GM12878 (cell line): ENCODE data around the gene MEIS2. TPM values are rescaled to one million over a fixed set of nuclear protein-coding genes. Genes with fewer than 3 reads are reported as not detected.

Experiments
- ATAC-seq: fragments of 200-7000 bp; cut with Tn5 transposase; 3 replicates; pipeline ENCODE4 v1.9.1; 2020; ENCODE audit warnings: mild to moderate bottlenecking, moderate library complexity
- BruUV-seq: library from RNA; stranded (reverse); fragments of 400-500 nt; replicated peaks from 2 replicates; lab custom pipeline; 2021; lab: Mats Ljungman, UMichigan
- CTCF ChIA-PET: fragments of 300-600 bp; sonication (Branson Sonifier 250); formaldehyde crosslinking; extraction: SDS; loops from one replicate; lab custom pipeline; 2021; ENCODE audit warnings: inconsistent platforms; lab: Yijun Ruan, JAX
- POLR2A ChIA-PET: fragments of 350-600 bp; formaldehyde crosslinking; extraction: SDS; loops from one replicate; lab custom pipeline; 2021; ENCODE audit warnings: inconsistent platforms; lab: Charles Lee
- RAD21 ChIA-PET: fragments of 300-600 bp; sonication (Branson Sonifier 250); formaldehyde crosslinking; loops from one replicate; lab custom pipeline; 2023; ENCODE audit warnings: antibody characterized with exemption; ENCODE audit not compliant: unreplicated experiment; lab: Charles Lee
- SMC1A ChIA-PET: fragments of 300-600 bp; sonication (Branson Sonifier 250); formaldehyde crosslinking; loops from one replicate; lab custom pipeline; 2023; ENCODE audit not compliant: unreplicated experiment, uncharacterized antibody; lab: Charles Lee
- DNase-seq: peaks from one replicate; pipeline ENCODE4 v3.0.0-alpha.2; 2011; ENCODE audit warnings: low read depth, low spot score
- FAIRE-seq: peaks from 3 replicates; lab custom pipeline; 2011; peaks lifted over from hg19 to GRCh38; lab: Jason Lieb, UNC
- H2AFZ ChIP-seq: 2 replicates; pipeline ENCODE4 v1.6.0; 2011; ENCODE audit warnings: low read depth, low read length, control low read depth; ENCODE audit not compliant: control insufficient read depth
- H3K27ac ChIP-seq: 2 replicates; pipeline ENCODE4 v1.5.1; 2011; ENCODE audit warnings: control low read depth; ENCODE audit not compliant: control insufficient read depth, insufficient read depth
- H3K27me3 ChIP-seq, 2 experiments: replicated peaks in 1 of 2; 2 replicates each; pipeline versions ENCODE4 v1.6.0 to v1.6.1; 2011; ENCODE audit warnings: low read length in 1 of 2; ENCODE audit not compliant: control insufficient read depth in 2 of 2, insufficient read depth in 2 of 2
- H3K36me3 ChIP-seq, 2 experiments: 2 replicates each; pipeline ENCODE4 v1.5.1; 2011; ENCODE audit warnings: low read length in 1 of 2; ENCODE audit not compliant: control insufficient read depth in 2 of 2, insufficient read depth in 2 of 2
- H3K4me1 ChIP-seq: 2 replicates; pipeline ENCODE4 v1.6.1; 2011; ENCODE audit warnings: mild to moderate bottlenecking, low read length, moderate library complexity, mixed read lengths; ENCODE audit not compliant: control insufficient read depth, insufficient read depth
- H3K4me2 ChIP-seq: 2 replicates; pipeline ENCODE4 v1.6.0; 2011; ENCODE audit warnings: control low read depth; ENCODE audit not compliant: control insufficient read depth, insufficient read depth
- H3K4me3 ChIP-seq: fragments of 200-600 bp; sonication (generic); 2 replicates; pipeline ENCODE4 v1.5.1; 2016
- H3K79me2 ChIP-seq: 2 replicates; pipeline ENCODE4 v1.6.0; 2011; ENCODE audit warnings: low read length; ENCODE audit not compliant: control insufficient read depth, insufficient read depth
- H3K9ac ChIP-seq: 2 replicates; pipeline ENCODE4 v1.8.0; 2011; ENCODE audit warnings: low read length, control low read depth, mixed read lengths; ENCODE audit not compliant: control insufficient read depth, insufficient read depth
- H3K9me3 ChIP-seq: replicated peaks from 3 replicates; pipeline ENCODE4 v1.5.1; 2011; ENCODE audit warnings: mild to moderate bottlenecking, low read length; ENCODE audit not compliant: control insufficient read depth, insufficient read depth
- H4K20me1 ChIP-seq: 2 replicates; pipeline ENCODE4 v1.6.0; 2011; ENCODE audit not compliant: control insufficient read depth, insufficient read depth
- BMI1 ChIP-seq: fragments of 450-650 bp; IDR thresholded peaks from 2 replicates; pipeline ENCODE4 v1.6.1; 2016; ENCODE audit warnings: mild to moderate bottlenecking, moderate library complexity, borderline replicate concordance
- CEBPB ChIP-seq, 2 experiments: fragments of 150-350 bp in 1 of 2; IDR thresholded peaks; 2 replicates each; pipeline ENCODE4 v1.6.1; 2012 to 2014; ENCODE audit warnings: low read depth in 2 of 2, low read length in 2 of 2, borderline replicate concordance in 1 of 2, inconsistent platforms in 1 of 2
- ETV6 ChIP-seq, 2 experiments: fragments of 450-650 bp in 1 of 2; IDR thresholded peaks in 1 of 2; conservative IDR thresholded peaks in 1 of 2; 2 replicates each; pipeline ENCODE4 v1.6.1; 2014; ENCODE audit warnings: antibody characterized with exemption in 1 of 2, borderline replicate concordance in 1 of 2, low read depth in 1 of 2, mild to moderate bottlenecking in 1 of 2, moderate library complexity in 1 of 2
- HDAC2 ChIP-seq: fragments of 200-600 bp; sonication (generic); IDR thresholded peaks from 2 replicates; pipeline ENCODE4 v1.6.1; 2017
- HDAC6 ChIP-seq: fragments of 200-600 bp; sonication (generic); IDR thresholded peaks from one replicate; pipeline ENCODE4 v1.8.0; 2017; ENCODE audit warnings: antibody characterized with exemption; ENCODE audit not compliant: unreplicated experiment
- NFYB ChIP-seq: IDR thresholded peaks from 2 replicates; pipeline ENCODE4 v1.6.1; 2011; ENCODE audit warnings: low read depth, mild to moderate bottlenecking, low read length, improper control_type of control experiment, moderate library complexity; ENCODE audit not compliant: insufficient read depth
- NR2F1 ChIP-seq: fragments of 450-650 bp; conservative IDR thresholded peaks from 2 replicates; pipeline ENCODE4 v1.6.1; 2017; ENCODE audit warnings: mild to moderate bottlenecking
- POLR2AphosphoS5 ChIP-seq: IDR thresholded peaks from 2 replicates; pipeline ENCODE4 v1.6.1; 2011; ENCODE audit warnings: mild to moderate bottlenecking, low read length, inconsistent platforms
- SMC3 ChIP-seq: IDR thresholded peaks from 2 replicates; pipeline ENCODE4 v1.6.1; 2011; ENCODE audit warnings: low read length, improper control_type of control experiment, borderline replicate concordance
- SP1 ChIP-seq: IDR thresholded peaks from one replicate; pipeline ENCODE4 v1.6.1; 2011; ENCODE audit warnings: low read depth, low read length
- SREBF2 ChIP-seq: IDR thresholded peaks from 2 replicates; pipeline ENCODE4 v1.6.1; 2012; ENCODE audit warnings: mild to moderate bottlenecking, low read length
- TAF1 ChIP-seq: IDR thresholded peaks from 2 replicates; pipeline ENCODE4 v1.6.1; 2011; ENCODE audit warnings: mild to moderate bottlenecking, low read depth, low read length, borderline replicate concordance
- ZSCAN29 ChIP-seq: fragments of 450-650 bp; IDR thresholded peaks from 2 replicates; pipeline ENCODE4 v1.6.1; 2017; ENCODE audit warnings: mild to moderate bottlenecking, moderate library complexity
- WGBS: methylation state at CpG from one replicate; pipeline ENCODE4 v1.1.6; 2016; ENCODE audit warnings: low lambda C conversion rate; ENCODE audit not compliant: insufficient replicate concordance, insufficient coverage; ENCODE audit errors: missing lambda C conversion rate; 5-methylcytosine and 5-hydroxymethylcytosine counted together
- in situ Hi-C: fragments of 300-500 bp; cut with MboI; formaldehyde crosslinking; loops from 9 replicates; pipeline ENCODE4 v1.14.3; 2018; ENCODE audit warnings: mixed read lengths
- intact Hi-C: fragments of 100-400 bp; cut with micrococcal nuclease; formaldehyde crosslinking; loops from one replicate; pipeline ENCODE4 v1.14.2; 2022; ENCODE audit not compliant: unreplicated experiment
- polyA plus RNA-seq, 11 experiments: library from polyadenylated mRNA; depleted of rRNA in 4 of 11; unstranded in 6 of 11; stranded (reverse) in 5 of 11; fragments of >200 nt; fragmentation: Nextera tagmentation in 4 of 11; fragmentation: Illumina TruSeq in 1 of 11; extraction: Ambion mirVana in 4 of 11; extraction: Trizol in 1 of 11; gene quantifications; 1 replicate in 1 of 11; 2 replicates in 10 of 11; pipeline versions ENCODE4 v1.2.1 to v1.2.3, GENCODE V29; 2011 to 2016; ENCODE audit warnings: inconsistent platforms in 2 of 11, missing spikeins in 2 of 11, low read depth in 1 of 11
- total RNA-seq, 4 experiments: library from RNA; depleted of rRNA in 3 of 4; stranded (reverse); fragments of >200 nt in 3 of 4; fragmentation: Illumina TruSeq in 1 of 4; extraction: Trizol in 1 of 4; gene quantifications; 2 replicates each; pipeline versions ENCODE4 v1.2.1 to v1.2.3, GENCODE V29; 2013 to 2021
- TF ChIP-seq, protein P1 (sequence below): fragments of 450-650 bp; formaldehyde crosslinking; IDR thresholded peaks from 2 replicates; pipeline ENCODE4 v1.5.0; 2022; ENCODE audit warnings: mild to moderate bottlenecking, missing genetic modification characterization
- TF ChIP-seq, protein P2 (sequence below): fragments of 450-650 bp; IDR thresholded peaks from 2 replicates; pipeline ENCODE4 v1.6.1; 2016; ENCODE audit warnings: mild to moderate bottlenecking
- TF ChIP-seq, protein P3 (sequence below): fragments of 150-350 bp; IDR thresholded peaks from 2 replicates; pipeline ENCODE4 v1.6.1; 2014; ENCODE audit warnings: mild to moderate bottlenecking, low read depth, low read length
- TF ChIP-seq, protein P4 (sequence below), 3 experiments: IDR thresholded peaks in 2 of 3; conservative IDR thresholded peaks in 1 of 3; 2 replicates each; pipeline ENCODE4 v1.5.1; 2011; ENCODE audit warnings: low read depth in 3 of 3, low read length in 3 of 3, mild to moderate bottlenecking in 3 of 3, control low read depth in 2 of 3, moderate library complexity in 2 of 3, inconsistent platforms in 1 of 3, mixed read lengths in 1 of 3; ENCODE audit not compliant: control insufficient read depth in 2 of 3, insufficient read depth in 1 of 3; ENCODE audit errors: extremely low read depth in 1 of 3

MEIS2 gene
- total and polyA plus RNA-seq, 10 of the 15 experiments (the other 5 are each of a cell fraction or from before 2014, with no cell fraction given) = 9.2 to 54.0 (median 20.4) TPM

DNA sequence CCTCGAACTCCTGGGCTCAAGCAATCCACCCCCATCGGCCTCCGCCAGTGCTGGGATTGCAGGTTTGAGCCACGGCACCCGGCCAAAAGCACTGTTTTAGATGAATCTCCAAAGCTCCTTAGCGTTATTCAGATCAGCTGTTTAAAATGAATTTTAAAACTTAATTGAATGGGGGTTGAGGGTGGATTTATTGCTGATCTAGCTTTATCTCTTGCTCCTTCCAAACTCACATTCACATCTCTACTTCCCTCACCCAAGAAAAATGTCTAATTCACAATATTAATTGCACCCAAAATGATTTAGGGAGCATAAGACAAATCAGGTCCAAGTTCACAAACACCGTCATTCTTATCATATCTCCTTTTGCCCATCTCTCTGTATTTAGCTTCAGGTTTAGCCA, 89.8 kb downstream of the MEIS2 start:
- DNase-seq = no peak
- H3K9ac ChIP-seq = no peak overlapping the region
- ChIA-PET RAD21 (no interaction called here), CTCF (interaction anchor here (0.8 to 1.0 kb wide), 2 partner anchors 8 to 14 kb away, joined by 3 read pairs; no protein-coding TSS in a partner anchor), SMC1A (interaction anchor here (0.7 to 1.5 kb wide), 4 partner anchors 13 to 482 kb away, joined by 3 to 4 read pairs (median 4); no protein-coding TSS in a partner anchor), POLR2A (no interaction called here)
- TF ChIP-seq SP1 = no peak
- no peak for TF ChIP-seq NR2F1
- no peak for TF ChIP-seq ZSCAN29
- no peak for TF ChIP-seq HDAC2
- no peak for TF ChIP-seq NFYB
- TF ChIP-seq HDAC6 = no peak
- no peak for TF ChIP-seq CEBPB (IDR thresholded peaks at IDR 0.05; ENCODE audit: borderline replicate concordance in 1 of 2, low read depth in 2 of 2, low read length in 2 of 2)
- TF ChIP-seq, protein P1, sequence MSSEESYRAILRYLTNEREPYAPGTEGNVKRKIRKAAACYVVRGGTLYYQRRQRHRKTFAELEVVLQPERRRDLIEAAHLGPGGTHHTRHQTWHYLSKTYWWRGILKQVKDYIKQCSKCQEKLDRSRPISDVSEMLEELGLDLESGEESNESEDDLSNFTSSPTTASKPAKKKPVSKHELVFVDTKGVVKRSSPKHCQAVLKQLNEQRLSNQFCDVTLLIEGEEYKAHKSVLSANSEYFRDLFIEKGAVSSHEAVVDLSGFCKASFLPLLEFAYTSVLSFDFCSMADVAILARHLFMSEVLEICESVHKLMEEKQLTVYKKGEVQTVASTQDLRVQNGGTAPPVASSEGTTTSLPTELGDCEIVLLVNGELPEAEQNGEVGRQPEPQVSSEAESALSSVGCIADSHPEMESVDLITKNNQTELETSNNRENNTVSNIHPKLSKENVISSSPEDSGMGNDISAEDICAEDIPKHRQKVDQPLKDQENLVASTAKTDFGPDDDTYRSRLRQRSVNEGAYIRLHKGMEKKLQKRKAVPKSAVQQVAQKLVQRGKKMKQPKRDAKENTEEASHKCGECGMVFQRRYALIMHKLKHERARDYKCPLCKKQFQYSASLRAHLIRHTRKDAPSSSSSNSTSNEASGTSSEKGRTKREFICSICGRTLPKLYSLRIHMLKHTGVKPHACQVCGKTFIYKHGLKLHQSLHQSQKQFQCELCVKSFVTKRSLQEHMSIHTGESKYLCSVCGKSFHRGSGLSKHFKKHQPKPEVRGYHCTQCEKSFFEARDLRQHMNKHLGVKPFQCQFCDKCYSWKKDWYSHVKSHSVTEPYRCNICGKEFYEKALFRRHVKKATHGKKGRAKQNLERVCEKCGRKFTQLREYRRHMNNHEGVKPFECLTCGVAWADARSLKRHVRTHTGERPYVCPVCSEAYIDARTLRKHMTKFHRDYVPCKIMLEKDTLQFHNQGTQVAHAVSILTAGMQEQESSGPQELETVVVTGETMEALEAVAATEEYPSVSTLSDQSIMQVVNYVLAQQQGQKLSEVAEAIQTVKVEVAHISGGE = no peak
- TF ChIP-seq, protein P2, sequence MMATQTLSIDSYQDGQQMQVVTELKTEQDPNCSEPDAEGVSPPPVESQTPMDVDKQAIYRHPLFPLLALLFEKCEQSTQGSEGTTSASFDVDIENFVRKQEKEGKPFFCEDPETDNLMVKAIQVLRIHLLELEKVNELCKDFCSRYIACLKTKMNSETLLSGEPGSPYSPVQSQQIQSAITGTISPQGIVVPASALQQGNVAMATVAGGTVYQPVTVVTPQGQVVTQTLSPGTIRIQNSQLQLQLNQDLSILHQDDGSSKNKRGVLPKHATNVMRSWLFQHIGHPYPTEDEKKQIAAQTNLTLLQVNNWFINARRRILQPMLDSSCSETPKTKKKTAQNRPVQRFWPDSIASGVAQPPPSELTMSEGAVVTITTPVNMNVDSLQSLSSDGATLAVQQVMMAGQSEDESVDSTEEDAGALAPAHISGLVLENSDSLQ = no peak
- TF ChIP-seq, protein P3, sequence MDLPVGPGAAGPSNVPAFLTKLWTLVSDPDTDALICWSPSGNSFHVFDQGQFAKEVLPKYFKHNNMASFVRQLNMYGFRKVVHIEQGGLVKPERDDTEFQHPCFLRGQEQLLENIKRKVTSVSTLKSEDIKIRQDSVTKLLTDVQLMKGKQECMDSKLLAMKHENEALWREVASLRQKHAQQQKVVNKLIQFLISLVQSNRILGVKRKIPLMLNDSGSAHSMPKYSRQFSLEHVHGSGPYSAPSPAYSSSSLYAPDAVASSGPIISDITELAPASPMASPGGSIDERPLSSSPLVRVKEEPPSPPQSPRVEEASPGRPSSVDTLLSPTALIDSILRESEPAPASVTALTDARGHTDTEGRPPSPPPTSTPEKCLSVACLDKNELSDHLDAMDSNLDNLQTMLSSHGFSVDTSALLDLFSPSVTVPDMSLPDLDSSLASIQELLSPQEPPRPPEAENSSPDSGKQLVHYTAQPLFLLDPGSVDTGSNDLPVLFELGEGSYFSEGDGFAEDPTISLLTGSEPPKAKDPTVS = no peak
- TF ChIP-seq, protein P4, sequence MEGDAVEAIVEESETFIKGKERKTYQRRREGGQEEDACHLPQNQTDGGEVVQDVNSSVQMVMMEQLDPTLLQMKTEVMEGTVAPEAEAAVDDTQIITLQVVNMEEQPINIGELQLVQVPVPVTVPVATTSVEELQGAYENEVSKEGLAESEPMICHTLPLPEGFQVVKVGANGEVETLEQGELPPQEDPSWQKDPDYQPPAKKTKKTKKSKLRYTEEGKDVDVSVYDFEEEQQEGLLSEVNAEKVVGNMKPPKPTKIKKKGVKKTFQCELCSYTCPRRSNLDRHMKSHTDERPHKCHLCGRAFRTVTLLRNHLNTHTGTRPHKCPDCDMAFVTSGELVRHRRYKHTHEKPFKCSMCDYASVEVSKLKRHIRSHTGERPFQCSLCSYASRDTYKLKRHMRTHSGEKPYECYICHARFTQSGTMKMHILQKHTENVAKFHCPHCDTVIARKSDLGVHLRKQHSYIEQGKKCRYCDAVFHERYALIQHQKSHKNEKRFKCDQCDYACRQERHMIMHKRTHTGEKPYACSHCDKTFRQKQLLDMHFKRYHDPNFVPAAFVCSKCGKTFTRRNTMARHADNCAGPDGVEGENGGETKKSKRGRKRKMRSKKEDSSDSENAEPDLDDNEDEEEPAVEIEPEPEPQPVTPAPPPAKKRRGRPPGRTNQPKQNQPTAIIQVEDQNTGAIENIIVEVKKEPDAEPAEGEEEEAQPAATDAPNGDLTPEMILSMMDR (IDR thresholded peaks at IDR 0.05 in 2 of 3, conservative IDR thresholded peaks at IDR 0.05 in 1 of 3; ENCODE audit: control insufficient read depth in 2 of 3, extremely low read depth in 1 of 3, insufficient read depth in 1 of 3, low read depth in 3 of 3, low read length in 3 of 3) = no peak
- no peak for TF ChIP-seq BMI1
- no peak for TF ChIP-seq SREBF2
- no peak for TF ChIP-seq SMC3
- TF ChIP-seq TAF1 = no peak
- TF ChIP-seq POLR2AphosphoS5 = no peak
- TF ChIP-seq ETV6 (conservative IDR thresholded peaks at IDR 0.05 in 1 of 2, IDR thresholded peaks at IDR 0.05 in 1 of 2; ENCODE audit: borderline replicate concordance in 1 of 2, low read depth in 1 of 2) = no peak
- TSS peak; percentile 19 for BruUV-seq
- H3K36me3 ChIP-seq = no peaks in the 10 kb centered on the region
- no peak overlapping the region for H3K4me3 ChIP-seq
- FAIRE-seq = no peak
- no peak overlapping the region for H3K4me2 ChIP-seq
- H3K79me2 ChIP-seq = no peaks in the 10 kb centered on the region; the same call in 1 of the 2 replicates
- peaks cover 5% of the 10 kb centered on the region; the same call in 1 of the 2 replicates for H3K4me1 ChIP-seq
- H3K9me3 ChIP-seq = no peaks in the 10 kb centered on the region
- no peaks in the 10 kb centered on the region for H3K27me3 ChIP-seq
- ATAC-seq = no peak
- no peak overlapping the region for H3K27ac ChIP-seq
- no peaks in the 10 kb centered on the region for H4K20me1 ChIP-seq
- H2AFZ ChIP-seq = no peak overlapping the region
- intact Hi-C loops = loop anchor here (10.0 kb wide), 1 partner anchor 126 kb away; no protein-coding TSS in a partner anchor
- 79% methylated on average over 7 of the region's 7 CpGs for WGBS
- in situ Hi-C loops = no loop called here
